GM12864 (cell line): ENCODE measurements around the gene PDE4D.

Source experiments
- DNase-seq: peaks from one replicate; pipeline ENCODE4 v3.0.0-alpha.2; 2011; ENCODE audit warnings: low read depth
- H3K4me3 ChIP-seq: 2 replicates; pipeline ENCODE4 v1.5.1; 2011; ENCODE audit warnings: mild to moderate bottlenecking, low read depth, low read length, control low read depth
- CTCF ChIP-seq: IDR thresholded peaks from 2 replicates; pipeline ENCODE4 v1.5.1; 2011; ENCODE audit warnings: low read depth, mild to moderate bottlenecking, moderate library complexity, low read length, control low read depth, inconsistent platforms; ENCODE audit errors: missing control alignments

Gene PDE4D

DNA sequence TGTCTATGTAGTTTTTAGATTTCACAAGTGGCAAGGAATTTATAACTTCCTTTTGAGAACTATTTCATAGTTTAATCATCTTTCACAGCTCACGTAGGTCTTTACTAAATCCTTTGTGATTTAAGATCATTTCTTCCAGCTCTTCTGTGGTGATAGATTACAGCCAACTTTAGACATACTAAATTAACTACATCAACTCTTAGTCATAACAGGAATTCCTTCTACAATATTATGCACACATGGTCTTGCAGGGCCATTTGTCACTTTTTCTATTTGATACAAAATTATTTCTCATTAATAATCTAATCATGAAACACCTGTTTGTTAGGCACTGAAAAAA, 208.4 kb downstream of the PDE4D start:
- no peak overlapping the region for H3K4me3 ChIP-seq
- DNase-seq: no peak
- no peak for TF ChIP-seq CTCF

DNA sequence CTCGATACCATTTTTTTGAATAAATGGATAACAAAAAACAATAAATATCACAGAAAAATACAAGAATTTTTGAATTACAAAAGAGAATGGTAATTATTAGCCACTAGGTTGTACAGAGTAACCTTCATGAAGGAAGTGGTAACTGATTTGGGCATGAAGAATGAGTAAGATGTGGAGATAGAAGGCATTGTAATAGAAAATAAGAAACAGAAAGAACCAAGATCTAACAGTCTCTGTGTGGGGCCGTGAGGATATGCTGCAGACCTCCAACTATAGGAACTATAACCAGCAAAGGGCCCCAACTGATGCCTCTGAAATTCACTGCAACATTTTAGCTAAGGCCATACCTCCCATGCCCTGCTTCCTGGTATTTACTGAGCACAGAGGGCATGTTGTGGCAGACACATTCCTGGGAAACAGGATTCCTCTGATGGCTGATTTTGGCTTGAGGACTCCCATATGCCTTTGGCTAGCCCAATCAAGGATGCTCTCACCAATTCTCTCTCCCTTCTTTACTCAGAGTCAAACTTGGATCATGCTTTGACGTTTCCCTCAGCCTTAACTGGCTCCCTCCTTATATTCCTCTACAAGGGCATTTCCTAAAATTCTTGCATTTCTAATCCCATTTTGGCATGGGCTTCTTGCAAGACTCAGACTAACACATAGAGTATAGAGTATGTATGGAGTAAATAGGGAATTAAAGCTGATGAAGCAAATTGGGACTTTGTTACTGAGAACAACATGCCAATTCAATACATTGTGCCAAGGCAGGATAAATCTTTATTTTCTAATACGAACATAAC, 208.9 kb downstream of the PDE4D start:
- TF ChIP-seq CTCF: no peak
- no peak for DNase-seq
- H3K4me3 ChIP-seq: no peak overlapping the region

GRCh38 chr5:59683311-59683710, 210.2 kb downstream of the PDE4D start:
- no peak overlapping the region for H3K4me3 ChIP-seq
- DNase-seq: no peak
- no peak for TF ChIP-seq CTCF

GRCh38 chr5:59682542-59682941, 211.0 kb downstream of the PDE4D start:
- no peak for TF ChIP-seq CTCF
- DNase-seq: no peak
- no peak overlapping the region for H3K4me3 ChIP-seq

DNA sequence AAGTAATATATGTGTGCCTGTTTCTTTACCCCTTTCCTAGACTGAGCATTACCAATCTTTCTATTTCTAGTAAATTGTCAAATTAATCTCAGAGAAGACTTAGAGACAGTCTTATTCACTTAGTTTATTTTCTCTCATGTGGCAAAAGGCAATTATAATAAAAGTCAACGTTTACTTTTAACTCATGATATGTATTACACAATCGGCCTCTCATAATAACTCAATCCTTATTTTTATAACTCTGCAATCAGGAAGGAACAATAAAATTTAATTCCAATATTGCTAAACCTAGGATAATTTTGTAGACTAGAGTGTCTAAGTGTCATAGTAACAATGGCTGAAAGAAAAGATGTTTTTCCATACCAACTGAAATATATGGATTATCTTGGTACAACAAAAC, 214.6 kb downstream of the PDE4D start:
- no peak overlapping the region for H3K4me3 ChIP-seq
- no peak for TF ChIP-seq CTCF
- DNase-seq: no peak

- DNase-seq: no peak
- no peak overlapping the region for H3K4me3 ChIP-seq
- TF ChIP-seq CTCF: no peak
Measured at GRCh38 chr5:59674763-59675162, 218.8 kb downstream of the PDE4D start.

DNA sequence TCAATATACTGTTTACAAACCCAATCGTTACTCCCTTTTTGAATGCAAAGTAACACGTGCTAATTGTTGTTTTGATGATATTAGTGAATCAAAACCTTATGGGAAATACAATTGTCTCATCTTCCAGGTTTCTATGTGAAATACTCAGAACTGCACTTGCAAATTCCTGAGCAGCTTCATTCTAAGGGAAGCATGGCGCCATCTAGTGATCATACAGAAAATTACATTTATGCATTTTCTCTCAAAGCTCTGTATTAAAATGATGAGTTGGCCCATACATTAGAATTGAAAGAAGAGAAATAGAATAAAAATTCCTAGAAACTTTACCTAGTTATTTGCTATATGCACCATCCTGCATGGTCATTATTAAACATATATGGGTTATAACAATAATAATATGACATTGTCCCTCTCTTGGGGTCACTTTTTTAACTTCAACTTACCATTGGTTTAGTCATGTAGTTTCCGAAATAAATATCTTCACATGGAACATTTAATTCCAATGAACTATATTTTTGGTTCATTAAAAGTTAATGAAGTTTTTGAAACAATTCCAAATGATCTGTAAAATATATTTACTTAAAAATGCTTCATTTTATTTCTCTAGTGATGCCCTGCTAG, 220.0 kb downstream of the PDE4D start:
- H3K4me3 ChIP-seq: no peak overlapping the region
- DNase-seq: no peak
- TF ChIP-seq CTCF: peak; percentile 59
